Peyer's patch (tissue), 4 donors: ENCODE measurements around the gene CHST6.

Experiments
- POLR2A ChIP-seq, 2 donors: fragments of 450-650 bp; IDR thresholded peaks; one replicate each; pipeline ENCODE4 v1.5.1; 2017; ENCODE audit warnings: antibody characterized with exemption in 2 of 2, mild to moderate bottlenecking in 2 of 2, moderate library complexity in 2 of 2
- TF ChIP-seq, protein P1 (sequence below), 6 experiments: fragments of 450-650 bp in 4 of 6; fragments of 200-600 bp in 2 of 6; sonication (generic) in 1 of 6; IDR thresholded peaks; one replicate each; pipeline ENCODE4 v1.5.1; 2017 to 2019; ENCODE audit warnings: antibody characterized with exemption in 6 of 6, mild to moderate bottlenecking in 3 of 6, moderate library complexity in 1 of 6

DNA sequence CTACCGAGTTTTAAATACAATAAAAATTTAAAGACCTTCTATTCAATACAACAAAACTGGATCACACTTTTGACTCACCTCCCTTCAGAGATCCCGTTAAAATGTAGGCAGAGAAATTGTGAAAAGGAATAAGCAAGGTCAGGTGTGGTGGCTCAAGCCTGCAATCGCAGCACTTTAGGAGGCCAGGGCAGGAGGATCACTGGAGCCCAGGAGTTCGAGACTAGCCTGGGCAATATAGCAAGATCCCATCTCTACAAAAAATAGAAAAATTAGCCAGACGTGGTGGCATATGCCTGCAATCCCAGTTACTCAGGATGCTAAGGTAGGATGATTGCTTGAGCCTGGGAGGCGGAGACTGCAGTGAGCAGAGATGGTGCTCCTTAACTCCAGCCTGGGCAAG is 23.9 kb upstream of the CHST6 start:
- TF ChIP-seq, protein P1, sequence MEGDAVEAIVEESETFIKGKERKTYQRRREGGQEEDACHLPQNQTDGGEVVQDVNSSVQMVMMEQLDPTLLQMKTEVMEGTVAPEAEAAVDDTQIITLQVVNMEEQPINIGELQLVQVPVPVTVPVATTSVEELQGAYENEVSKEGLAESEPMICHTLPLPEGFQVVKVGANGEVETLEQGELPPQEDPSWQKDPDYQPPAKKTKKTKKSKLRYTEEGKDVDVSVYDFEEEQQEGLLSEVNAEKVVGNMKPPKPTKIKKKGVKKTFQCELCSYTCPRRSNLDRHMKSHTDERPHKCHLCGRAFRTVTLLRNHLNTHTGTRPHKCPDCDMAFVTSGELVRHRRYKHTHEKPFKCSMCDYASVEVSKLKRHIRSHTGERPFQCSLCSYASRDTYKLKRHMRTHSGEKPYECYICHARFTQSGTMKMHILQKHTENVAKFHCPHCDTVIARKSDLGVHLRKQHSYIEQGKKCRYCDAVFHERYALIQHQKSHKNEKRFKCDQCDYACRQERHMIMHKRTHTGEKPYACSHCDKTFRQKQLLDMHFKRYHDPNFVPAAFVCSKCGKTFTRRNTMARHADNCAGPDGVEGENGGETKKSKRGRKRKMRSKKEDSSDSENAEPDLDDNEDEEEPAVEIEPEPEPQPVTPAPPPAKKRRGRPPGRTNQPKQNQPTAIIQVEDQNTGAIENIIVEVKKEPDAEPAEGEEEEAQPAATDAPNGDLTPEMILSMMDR (IDR thresholded peaks at IDR 0.05), result no peak
- no peak for TF ChIP-seq POLR2A (IDR thresholded peaks at IDR 0.05)
